IPS DF 19.7 (cell line): ENCODE data around the gene OTOP1.
A peak's percentile ranks its signal among the peaks of the same experiment; 100 is the strongest.
"Not testable (repeated sequence)": the region's sequence is repeated elsewhere in the genome, so short reads cannot be mapped to it uniquely, and the experiment has no call there.

ENCODE experiments used
- DNase-seq: peaks from one replicate; pipeline ENCODE4 v3.0.0-alpha.2; 2013; ENCODE audit warnings: low read depth, low spot score

OTOP1 gene

GRCh38 chr4:4226606-4227438, at the start of gene OTOP1:
Gene OTOP1 (minus strand): TSS chr4:4226929. CDS start chr4:4226864, 65 bp downstream.
- no peak for DNase-seq

DNA sequence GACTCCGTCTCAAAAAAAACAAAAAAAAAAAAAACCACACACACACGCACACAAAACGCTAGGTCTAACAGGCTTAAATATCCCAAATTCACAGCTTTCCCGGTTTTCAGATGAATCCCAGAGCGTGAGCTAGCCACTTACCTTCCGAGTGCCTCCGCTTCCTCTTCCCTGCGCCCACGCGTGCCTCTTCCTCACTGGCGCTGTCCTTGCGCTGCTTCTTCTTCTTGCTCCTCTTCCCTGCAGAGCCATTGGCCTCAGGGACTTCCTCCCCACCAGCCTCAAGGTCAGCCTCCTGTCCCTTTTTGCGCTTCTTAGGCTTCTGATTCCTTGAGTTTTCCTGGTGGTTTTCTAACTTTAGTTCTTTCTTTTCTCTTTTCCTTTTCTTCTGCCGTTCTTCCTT, 47.5 kb upstream of the OTOP1 start:
- no peak for DNase-seq

GRCh38 chr4:4271912-4272311, 45.2 kb upstream of the OTOP1 start:
- no peak for DNase-seq

GRCh38 chr4:4270529-4270928, 43.8 kb upstream of the OTOP1 start:
- DNase-seq, result no peak

DNA sequence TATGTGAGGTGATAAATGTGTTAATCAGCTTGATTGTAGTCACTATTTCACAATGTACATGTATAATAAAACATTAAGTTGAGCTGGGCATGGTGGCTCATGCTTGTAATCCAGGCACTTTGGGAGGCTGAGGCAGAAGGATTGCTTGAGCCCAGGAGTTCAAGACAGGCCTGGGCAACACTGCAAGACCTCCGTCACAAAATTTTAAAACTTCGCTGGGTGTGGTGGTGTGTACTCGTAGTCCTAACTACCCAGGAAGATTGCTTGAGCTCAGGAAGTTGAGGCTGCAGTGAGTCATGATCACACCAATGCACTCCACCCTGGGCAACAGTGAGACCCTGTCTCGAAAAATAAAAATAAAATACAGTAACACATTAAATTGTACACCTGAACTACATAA, 43.1 kb upstream of the OTOP1 start:
- DNase-seq, result no peak

- no peak for DNase-seq
These were observed 42.6 kb upstream of the OTOP1 start for GRCh38 chr4:4269331-4269731.

DNA sequence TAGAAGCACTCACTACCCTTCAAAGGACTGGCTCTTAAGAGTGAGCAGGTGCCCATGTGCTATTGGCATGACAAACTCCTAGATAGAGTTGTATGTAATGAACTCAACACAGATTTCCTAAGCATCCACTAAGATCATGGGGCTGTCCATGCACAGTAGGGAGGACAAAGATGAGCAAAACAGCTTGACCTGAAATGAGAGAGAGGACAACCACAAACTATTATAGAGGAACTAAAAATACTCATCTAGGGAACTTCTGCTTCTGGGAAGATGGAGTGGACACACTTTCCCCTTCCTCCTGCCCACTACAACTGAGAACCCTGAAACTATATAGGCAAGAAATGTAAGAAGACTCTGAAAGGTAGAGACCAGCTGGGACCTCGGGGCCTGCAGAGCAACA, 42.0 kb upstream of the OTOP1 start:
- no peak for DNase-seq

- DNase-seq, result no peak
These were observed 41.3 kb upstream of the OTOP1 start for GRCh38 chr4:4267981-4268380.

- no peak for DNase-seq
These were observed 33.5 kb upstream of the OTOP1 start for GRCh38 chr4:4260185-4260751.

GRCh38 chr4:4259484-4260100, 32.9 kb upstream of the OTOP1 start:
- DNase-seq, result no peak

GRCh38 chr4:4257705-4258104, 31.0 kb upstream of the OTOP1 start:
- DNase-seq, result not testable (repeated sequence)

DNA sequence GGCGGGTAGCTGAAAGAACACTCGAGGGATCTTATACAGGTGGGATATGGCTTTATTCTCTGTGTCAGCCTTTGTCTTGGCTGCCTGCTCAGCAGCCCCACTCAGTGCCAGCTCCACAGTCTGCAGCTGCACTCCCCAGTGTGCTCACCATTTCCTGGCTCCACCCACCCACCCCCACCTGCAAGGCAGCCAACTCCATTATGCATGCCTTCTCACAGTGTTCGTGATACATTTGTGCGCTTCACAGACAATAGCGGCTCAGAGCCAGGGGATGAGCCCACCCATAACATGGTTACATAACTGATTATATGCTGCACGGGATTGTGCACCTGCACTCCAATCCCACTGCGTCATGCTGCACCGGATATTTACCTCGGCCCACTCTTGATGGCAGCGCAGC, 30.1 kb upstream of the OTOP1 start:
- DNase-seq, result no peak

DNA sequence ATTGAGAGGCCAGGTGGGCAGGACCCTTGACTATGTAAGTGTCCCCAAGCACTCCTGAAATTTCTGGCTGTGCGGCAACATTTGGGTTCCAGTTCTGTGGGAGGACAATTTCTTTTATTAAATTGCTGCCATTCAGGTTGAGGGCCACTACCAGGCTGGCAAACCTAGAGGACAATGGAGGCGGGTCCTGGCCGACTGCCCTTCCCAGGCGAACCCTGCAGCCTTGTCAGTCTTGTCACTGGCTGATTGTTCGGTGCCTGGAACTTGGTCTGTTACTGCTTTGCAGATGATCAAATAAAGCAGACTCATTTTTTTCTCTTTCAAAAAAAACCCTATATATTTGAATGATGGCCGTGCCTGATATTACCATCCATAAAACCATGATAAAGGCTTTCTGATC, 27.9 kb upstream of the OTOP1 start:
- no peak for DNase-seq

GRCh38 chr4:4254199-4254598, 27.5 kb upstream of the OTOP1 start:
- DNase-seq, result no peak

- no peak for DNase-seq
These were observed 23.1 kb upstream of the OTOP1 start for GRCh38 chr4:4249866-4250265.

GRCh38 chr4:4249342-4249741, 22.6 kb upstream of the OTOP1 start:
- not testable (repeated sequence) for DNase-seq

DNA sequence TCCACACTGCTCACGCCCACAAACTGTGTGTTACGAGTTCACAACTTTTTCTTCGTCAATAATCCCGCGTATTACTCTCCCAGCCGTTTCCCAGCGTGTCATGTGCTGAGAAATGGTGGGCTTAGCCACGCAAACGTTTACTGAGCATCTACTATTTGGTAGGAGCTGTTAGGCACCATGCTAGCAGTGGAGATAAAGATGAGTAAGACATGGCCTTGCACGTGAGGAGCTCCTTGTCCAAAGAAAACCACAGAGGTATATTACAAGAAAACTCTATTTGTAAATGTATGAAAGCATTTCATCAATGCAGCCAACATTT, 22.1 kb upstream of the OTOP1 start:
- no peak for DNase-seq

- DNase-seq, result peak; percentile 83
These were observed 21.5 kb upstream of the OTOP1 start, which contains the start of gene TMEM128 for GRCh38 chr4:4248029-4248884. Gene TMEM128 (minus strand): TSS chr4:4248223. CDS start chr4:4248202, 21 bp downstream.

DNA sequence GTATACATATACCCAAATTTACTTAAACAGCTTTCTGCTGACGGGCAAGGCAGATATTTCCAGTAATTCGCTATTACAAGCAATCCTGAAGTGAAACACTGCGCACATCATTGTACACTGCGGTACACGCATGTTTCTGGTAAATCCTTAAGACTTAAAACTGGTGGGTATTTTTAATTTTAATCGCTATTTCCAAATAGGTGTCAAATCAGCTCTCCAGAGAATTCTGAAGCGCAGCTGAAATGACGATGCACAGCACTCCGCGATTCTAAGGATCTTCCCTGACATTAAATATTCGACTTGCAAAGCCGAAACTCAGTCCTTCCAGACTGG, 20.9 kb upstream of the OTOP1 start:
- DNase-seq, result no peak

- DNase-seq, result no peak
These were observed 18.4 kb upstream of the OTOP1 start for GRCh38 chr4:4245172-4245571.

GRCh38 chr4:4239551-4239950, 12.8 kb upstream of the OTOP1 start:
- DNase-seq, result not testable (repeated sequence)

DNA sequence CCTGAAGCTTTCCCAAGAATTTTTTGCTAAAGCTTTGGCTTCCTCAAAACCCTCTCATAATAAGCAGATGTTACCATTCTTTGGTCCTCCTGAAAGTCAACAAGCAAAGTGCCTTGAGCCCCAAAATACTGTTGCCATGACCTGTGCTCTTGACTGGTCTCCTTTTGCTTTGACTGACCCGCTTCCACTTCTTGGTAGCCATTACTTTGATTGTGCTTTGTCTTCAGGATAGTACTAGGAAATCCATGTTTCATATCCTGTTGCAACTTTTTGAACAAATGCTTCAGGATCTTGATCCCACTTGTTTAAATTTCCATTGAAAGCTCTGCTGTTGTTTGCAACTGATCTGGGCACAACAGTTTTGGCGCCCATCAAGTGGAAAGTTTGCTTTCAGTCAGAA, 6.9 kb upstream of the OTOP1 start:
- no peak for DNase-seq
